ELF-1 (cell line): Measurements from ENCODE around the gene IFNL2.
A peak's percentile ranks its signal among the peaks of the same experiment; 100 is the strongest.
"Not testable (repeated sequence)": the region's sequence is repeated elsewhere in the genome, so short reads cannot be mapped to it uniquely, and the experiment has no call there.

ENCODE experiments used
- DNase-seq: peaks from one replicate; pipeline ENCODE4 v3.0.0-alpha.2; 2016; ENCODE audit warnings: low read depth, low spot score

Gene IFNL2

DNA sequence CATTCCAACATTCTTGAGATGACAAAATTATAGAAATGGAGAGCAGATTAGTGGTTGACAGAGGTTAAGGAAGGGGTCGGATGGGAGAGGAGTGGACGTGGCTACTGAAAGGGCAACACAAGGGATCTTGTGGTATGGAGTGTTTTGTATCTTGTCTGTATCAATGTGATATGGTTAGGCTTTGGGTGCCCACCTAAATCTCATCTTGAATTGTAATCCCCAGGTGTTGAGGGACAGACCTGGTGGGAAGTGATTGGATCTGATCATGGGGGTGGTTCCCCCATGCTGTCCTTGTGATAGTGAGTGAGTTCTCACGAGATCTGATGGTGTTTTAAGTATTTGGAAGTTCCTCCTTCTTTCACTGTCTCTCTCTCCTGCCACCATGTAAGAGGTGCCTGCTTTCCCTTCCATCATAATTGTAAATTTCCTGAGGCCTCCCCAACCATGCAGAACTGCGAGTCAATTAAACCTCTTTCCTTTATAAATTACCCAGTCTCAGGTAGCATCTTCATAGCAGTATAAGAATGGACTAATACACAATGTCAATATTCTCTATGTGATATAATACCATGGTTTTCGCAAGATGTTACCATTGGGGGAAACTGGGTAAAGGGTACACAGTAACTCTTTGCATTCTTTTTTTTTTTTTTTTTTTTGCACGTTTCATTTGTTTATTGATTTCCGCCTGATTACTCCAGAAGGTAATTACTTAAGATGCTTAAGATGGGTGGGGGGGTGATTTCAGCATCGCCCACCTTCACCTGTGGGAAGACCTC, 14.6 kb upstream of the IFNL2 start:
- DNase-seq: no peak

- no peak for DNase-seq
These were observed 13.5 kb upstream of the IFNL2 start for GRCh38 chr19:39254531-39255345.

GRCh38 chr19:39257227-39257626, 11.0 kb upstream of the IFNL2 start:
- DNase-seq: no peak

GRCh38 chr19:39261704-39262103, 6.5 kb upstream of the IFNL2 start:
- DNase-seq: no peak

- peak; percentile 21 for DNase-seq
These were observed 5.7 kb upstream of the IFNL2 start for GRCh38 chr19:39262496-39262895.

DNA sequence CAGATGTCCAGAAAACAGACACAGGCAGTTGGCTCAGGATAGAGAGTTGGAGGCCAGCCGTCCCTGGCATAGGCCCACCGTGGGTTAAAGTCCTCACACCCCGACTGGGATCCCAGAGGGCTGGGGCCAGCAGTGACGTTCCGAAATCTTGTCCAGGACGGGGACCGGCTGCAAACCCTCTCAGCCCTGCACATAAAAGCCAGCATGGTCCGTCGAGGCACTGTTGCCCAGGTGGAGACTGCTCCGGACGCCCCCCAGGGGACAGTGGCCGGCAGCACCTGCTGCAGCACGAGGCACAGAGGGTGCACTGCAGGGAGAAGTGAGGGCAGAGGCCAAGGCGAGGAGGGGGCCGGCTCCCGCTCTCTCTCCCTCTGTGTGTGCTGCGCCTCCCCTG, 4.3 kb upstream of the IFNL2 start:
- peak; percentile 31 for DNase-seq

- DNase-seq: peak; percentile 67
These were observed 3.6 kb upstream of the IFNL2 start for GRCh38 chr19:39264306-39265290.

DNA sequence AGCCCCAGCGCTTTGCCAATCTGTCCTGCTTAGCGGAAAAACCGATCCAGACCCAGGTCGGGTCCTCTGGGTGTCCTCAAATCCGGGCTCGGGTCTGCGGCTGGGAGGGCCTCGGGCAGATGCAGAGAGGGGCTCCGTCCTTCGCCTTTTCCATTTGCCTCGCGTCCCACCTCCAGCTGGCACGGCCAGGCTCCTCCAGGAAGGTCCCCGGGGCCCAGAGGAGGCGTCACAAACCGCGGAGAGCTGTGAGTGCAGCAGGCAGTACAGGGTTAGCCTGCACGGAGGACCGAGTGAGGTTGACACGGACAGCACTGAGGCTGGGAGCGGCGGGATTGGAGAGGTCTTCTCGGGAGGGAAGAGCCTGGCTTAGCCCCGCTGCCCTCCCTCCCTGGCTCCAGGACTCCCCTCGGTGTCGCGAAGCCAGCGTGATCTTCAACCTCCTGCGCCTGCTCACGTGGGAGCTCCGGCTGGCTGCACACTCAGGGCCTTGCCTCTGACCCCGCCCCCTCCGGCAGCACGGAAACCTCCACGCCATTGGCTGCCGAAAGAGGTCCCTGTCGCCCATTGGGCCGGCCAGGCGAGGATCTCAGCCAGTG, 2.8 kb upstream of the IFNL2 start:
- peak; percentile 36 for DNase-seq

- not testable (repeated sequence) for DNase-seq
These were observed 481 bp downstream of the IFNL2 start for GRCh38 chr19:39268531-39269223.

DNA sequence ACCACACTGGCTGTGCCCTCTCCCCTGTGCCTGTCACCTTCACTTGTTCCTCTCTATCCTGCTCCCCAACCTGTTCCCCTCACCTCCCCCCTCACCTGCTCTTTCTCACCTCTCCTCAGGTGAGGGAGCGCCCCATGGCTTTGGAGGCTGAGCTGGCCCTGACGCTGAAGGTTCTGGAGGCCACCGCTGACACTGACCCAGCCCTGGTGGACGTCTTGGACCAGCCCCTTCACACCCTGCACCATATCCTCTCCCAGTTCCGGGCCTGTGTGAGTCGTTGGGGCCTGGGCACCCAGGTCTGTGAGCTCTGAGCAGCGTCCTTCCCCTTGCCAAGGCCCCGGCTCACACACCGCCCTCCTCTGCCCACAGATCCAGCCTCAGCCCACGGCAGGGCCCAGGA, 1.2 kb downstream of the IFNL2 start:
- DNase-seq: not testable (repeated sequence)

GRCh38 chr19:39270036-39270871, 2.1 kb downstream of the IFNL2 start:
- DNase-seq: no peak

DNA sequence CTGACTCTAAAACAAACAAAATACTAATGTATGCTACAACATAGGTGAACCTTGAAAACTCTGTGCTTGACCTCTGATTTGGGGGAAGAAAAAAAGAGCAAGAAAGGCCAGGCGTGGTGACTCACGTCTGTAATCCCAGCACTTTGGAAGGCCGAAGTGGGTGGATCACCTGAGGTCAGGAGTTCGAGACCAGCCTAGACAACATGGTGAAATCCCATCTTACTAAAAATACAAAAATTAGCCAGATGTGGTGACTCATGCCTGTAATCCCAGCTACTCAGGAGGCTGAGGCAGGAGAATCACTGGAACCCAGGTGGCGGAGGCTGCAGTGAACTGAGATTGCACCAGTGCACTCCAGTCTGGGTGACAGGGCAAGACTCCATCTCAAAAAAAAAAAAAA, 5.7 kb downstream of the IFNL2 start:
- not testable (repeated sequence) for DNase-seq

- DNase-seq: no peak
These were observed 7.4 kb downstream of the IFNL2 start for GRCh38 chr19:39275578-39275977.

- no peak for DNase-seq
These were observed 8.5 kb downstream of the IFNL2 start for GRCh38 chr19:39276740-39277139.

- peak; percentile 20 for DNase-seq
These were observed 9.4 kb downstream of the IFNL2 start for GRCh38 chr19:39277598-39277997.

DNA sequence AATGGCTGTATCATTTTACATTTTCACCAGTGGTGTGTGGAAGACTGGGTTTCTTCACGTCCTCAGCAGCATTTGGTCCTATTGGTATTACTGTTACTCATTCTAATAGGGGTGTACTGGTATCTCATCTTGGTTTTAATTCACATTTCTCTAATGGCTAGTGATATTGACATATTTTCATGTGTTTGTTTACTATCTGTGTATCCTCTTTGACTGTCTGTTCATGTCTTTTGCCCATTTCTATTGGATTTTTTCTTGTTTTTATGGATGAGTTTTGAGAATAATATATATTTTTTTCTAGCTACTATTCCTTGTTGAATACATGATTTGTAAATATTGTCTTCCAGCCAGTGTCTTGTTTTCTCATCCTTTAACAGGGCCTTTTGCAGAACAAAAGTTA, 13.8 kb downstream of the IFNL2 start:
- DNase-seq: no peak

- no peak for DNase-seq
These were observed 15.8 kb downstream of the IFNL2 start for GRCh38 chr19:39284032-39284431.

GRCh38 chr19:39293394-39293793, 25.2 kb downstream of the IFNL2 start:
- DNase-seq: no peak

GRCh38 chr19:39296055-39296645, 28.0 kb downstream of the IFNL2 start, which contains the start of gene IFNL1:
Gene IFNL1, plus strand, starts transcription at chr19:39296407. Its CDS starts 15 bp downstream, at chr19:39296422.
- DNase-seq: no peak
